Loucy (cell line): ENCODE results near the gene PRDM11.

Experiments
- H2AFZ ChIP-seq: fragments of 200-600 bp; sonication (generic); 2 replicates; pipeline ENCODE4 v1.6.0; 2016; ENCODE audit warnings: antibody characterized with exemption, mild to moderate bottlenecking, low read length, moderate library complexity
- H3F3A ChIP-seq: fragments of 200-600 bp; 2 replicates; pipeline ENCODE4 v1.6.0; 2016; ENCODE audit warnings: antibody characterized with exemption, low read depth, mild to moderate bottlenecking
- H3K27me3 ChIP-seq: fragments of 200-600 bp; sonication (generic); 2 replicates; pipeline ENCODE4 v1.6.1; 2014; ENCODE audit warnings: low read length, mild to moderate bottlenecking; ENCODE audit not compliant: insufficient read depth, poor library complexity, severe bottlenecking
- H3K36me3 ChIP-seq: fragments of 200-600 bp; sonication (generic); 2 replicates; pipeline ENCODE4 v1.6.1; 2016; ENCODE audit warnings: low read length; ENCODE audit not compliant: insufficient read depth
- H3K4me1 ChIP-seq: fragments of 200-600 bp; sonication (generic); 2 replicates; pipeline ENCODE4 v1.5.1; 2014; ENCODE audit warnings: low read length, mild to moderate bottlenecking; ENCODE audit not compliant: insufficient read depth, poor library complexity, severe bottlenecking
- H3K4me2 ChIP-seq: fragments of 200-600 bp; sonication (generic); 2 replicates; pipeline ENCODE4 v1.6.0; 2014; ENCODE audit warnings: antibody characterized with exemption, low read length, low read depth, mild to moderate bottlenecking; ENCODE audit not compliant: poor library complexity, severe bottlenecking
- H3K4me3 ChIP-seq: fragments of 200-600 bp; sonication (generic); 2 replicates; pipeline ENCODE4 v1.5.1; 2014; ENCODE audit warnings: low read length, mild to moderate bottlenecking, mixed read lengths; ENCODE audit not compliant: poor library complexity, severe bottlenecking
- H3K79me2 ChIP-seq: fragments of 200-600 bp; sonication (generic); 2 replicates; pipeline ENCODE4 v1.6.1; 2014; ENCODE audit warnings: low read length; ENCODE audit not compliant: insufficient read depth
- H3K9ac ChIP-seq: fragments of 200-600 bp; sonication (generic); 2 replicates; pipeline ENCODE4 v1.6.0; 2014; ENCODE audit warnings: mild to moderate bottlenecking, low read depth, low read length, moderate library complexity; ENCODE audit not compliant: poor library complexity, severe bottlenecking
- H3K9me2 ChIP-seq: fragments of 200-600 bp; sonication (generic); replicated peaks from 2 replicates; pipeline ENCODE4 v1.6.1; 2016; ENCODE audit warnings: low read depth, low read length, mixed read lengths
- H3K9me3 ChIP-seq: fragments of 200-600 bp; sonication (generic); 2 replicates; pipeline ENCODE4 v1.6.1; 2014; ENCODE audit warnings: mild to moderate bottlenecking, antibody characterized with exemption, low read length, low read depth; ENCODE audit not compliant: insufficient read depth
- H4K20me1 ChIP-seq: fragments of 200-600 bp; sonication (generic); 2 replicates; pipeline ENCODE4 v1.6.0; 2014; ENCODE audit warnings: antibody characterized with exemption, low read length, mild to moderate bottlenecking; ENCODE audit not compliant: insufficient read depth, poor library complexity, severe bottlenecking
- EZH2phosphoT487 ChIP-seq: fragments of 200-600 bp; IDR thresholded peaks from 2 replicates; pipeline ENCODE4 v1.6.1; 2018; ENCODE audit warnings: antibody characterized with exemption, mild to moderate bottlenecking, moderate library complexity, borderline replicate concordance
- TF ChIP-seq, protein P1 (sequence below): fragments of 200-600 bp; sonication (generic); conservative IDR thresholded peaks from 2 replicates; pipeline ENCODE4 v1.5.1; 2014; ENCODE audit warnings: mild to moderate bottlenecking, antibody characterized with exemption, low read length

The PRDM11 gene

GRCh38 chr11:45278714-45279113, 132.3 kb downstream of the PRDM11 start:
- Histone ChIP-seq H3F3A (no peaks in the 10 kb centered on the region), H3K9ac (no peak overlapping the region), H3K4me1 (peaks cover 41% of the 10 kb centered on the region), H3K79me2 (no peaks in the 10 kb centered on the region), H3K27me3 (no peaks in the 10 kb centered on the region), H4K20me1 (no peaks in the 10 kb centered on the region), H3K9me2 (no peaks in the 10 kb centered on the region), H3K9me3 (no peaks in the 10 kb centered on the region), H3K4me2 (no peak overlapping the region), H2AFZ (no peak overlapping the region), H3K36me3 (no peaks in the 10 kb centered on the region), H3K4me3 (no peak overlapping the region)
- TF ChIP-seq, protein P1, sequence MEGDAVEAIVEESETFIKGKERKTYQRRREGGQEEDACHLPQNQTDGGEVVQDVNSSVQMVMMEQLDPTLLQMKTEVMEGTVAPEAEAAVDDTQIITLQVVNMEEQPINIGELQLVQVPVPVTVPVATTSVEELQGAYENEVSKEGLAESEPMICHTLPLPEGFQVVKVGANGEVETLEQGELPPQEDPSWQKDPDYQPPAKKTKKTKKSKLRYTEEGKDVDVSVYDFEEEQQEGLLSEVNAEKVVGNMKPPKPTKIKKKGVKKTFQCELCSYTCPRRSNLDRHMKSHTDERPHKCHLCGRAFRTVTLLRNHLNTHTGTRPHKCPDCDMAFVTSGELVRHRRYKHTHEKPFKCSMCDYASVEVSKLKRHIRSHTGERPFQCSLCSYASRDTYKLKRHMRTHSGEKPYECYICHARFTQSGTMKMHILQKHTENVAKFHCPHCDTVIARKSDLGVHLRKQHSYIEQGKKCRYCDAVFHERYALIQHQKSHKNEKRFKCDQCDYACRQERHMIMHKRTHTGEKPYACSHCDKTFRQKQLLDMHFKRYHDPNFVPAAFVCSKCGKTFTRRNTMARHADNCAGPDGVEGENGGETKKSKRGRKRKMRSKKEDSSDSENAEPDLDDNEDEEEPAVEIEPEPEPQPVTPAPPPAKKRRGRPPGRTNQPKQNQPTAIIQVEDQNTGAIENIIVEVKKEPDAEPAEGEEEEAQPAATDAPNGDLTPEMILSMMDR = no peak
- no peak for TF ChIP-seq EZH2phosphoT487

DNA sequence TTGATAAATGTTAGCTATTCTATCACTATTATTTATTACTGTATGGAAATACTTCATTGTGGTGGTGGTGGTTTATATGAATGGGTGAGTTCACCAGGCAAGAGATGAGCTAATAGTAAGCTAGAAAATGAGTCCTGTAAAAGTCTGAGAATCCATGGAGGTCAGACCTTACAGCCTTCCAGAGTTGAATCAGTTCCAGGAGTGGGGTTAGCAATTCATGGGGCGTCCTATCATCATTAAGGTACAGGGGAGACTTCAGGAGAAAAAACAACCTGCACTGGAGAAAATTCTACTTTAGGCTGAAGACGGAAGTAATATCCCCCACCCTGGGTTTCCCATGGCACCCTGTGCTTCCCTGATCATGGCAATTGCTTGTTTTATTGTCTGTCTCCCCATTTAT, 133.2 kb downstream of the PRDM11 start:
- no peak overlapping the region for H3K4me3 ChIP-seq
- no peak for TF ChIP-seq EZH2phosphoT487
- H3K79me2 ChIP-seq = no peaks in the 10 kb centered on the region

GRCh38 chr11:45280449-45280848, 134.0 kb downstream of the PRDM11 start:
- H3K9me2 ChIP-seq = no peaks in the 10 kb centered on the region
- no peaks in the 10 kb centered on the region for H3K36me3 ChIP-seq
- H3F3A ChIP-seq = no peaks in the 10 kb centered on the region
- H3K4me2 ChIP-seq = peak overlapping the region; percentile 30
- H2AFZ ChIP-seq = peak overlapping the region; percentile 72
- H3K4me1 ChIP-seq = peaks cover 29% of the 10 kb centered on the region
- H3K79me2 ChIP-seq = no peaks in the 10 kb centered on the region
- no peaks in the 10 kb centered on the region for H3K27me3 ChIP-seq
- H3K9me3 ChIP-seq = no peaks in the 10 kb centered on the region
- TF ChIP-seq, protein P1 = no peak
- TF ChIP-seq EZH2phosphoT487 = no peak
- no peaks in the 10 kb centered on the region for H4K20me1 ChIP-seq
- peak overlapping the region; percentile 16 for H3K9ac ChIP-seq
- no peak overlapping the region for H3K4me3 ChIP-seq

More for the DNA sequence above, 133.2 kb downstream of the PRDM11 start:
- no peaks in the 10 kb centered on the region for H3K36me3 ChIP-seq
- H3F3A ChIP-seq = no peaks in the 10 kb centered on the region
- H3K4me2 ChIP-seq = no peak overlapping the region
- no peaks in the 10 kb centered on the region for H3K9me3 ChIP-seq
- no peak overlapping the region for H3K9ac ChIP-seq
- H3K9me2 ChIP-seq = no peaks in the 10 kb centered on the region
- H4K20me1 ChIP-seq = no peaks in the 10 kb centered on the region
- H2AFZ ChIP-seq = no peak overlapping the region
- no peaks in the 10 kb centered on the region for H3K27me3 ChIP-seq
- peaks cover 37% of the 10 kb centered on the region for H3K4me1 ChIP-seq

GRCh38 chr11:45282081-45282480, 135.6 kb downstream of the PRDM11 start:
- Histone ChIP-seq H3K9ac (no peak overlapping the region), H3F3A (no peaks in the 10 kb centered on the region), H3K4me3 (no peak overlapping the region), H3K4me2 (no peak overlapping the region), H3K9me3 (no peaks in the 10 kb centered on the region), H4K20me1 (no peaks in the 10 kb centered on the region), H3K4me1 (peaks cover 27% of the 10 kb centered on the region), H3K27me3 (no peaks in the 10 kb centered on the region), H2AFZ (no peak overlapping the region), H3K36me3 (no peaks in the 10 kb centered on the region), H3K79me2 (no peaks in the 10 kb centered on the region), H3K9me2 (no peaks in the 10 kb centered on the region)
- TF ChIP-seq EZH2phosphoT487 = no peak
- TF ChIP-seq, protein P1 = no peak
